ENCODE data around the gene ORM2. TPM values are rescaled to one million over a fixed set of nuclear protein-coding genes. Genes with fewer than 3 reads are reported as not detected.

The ORM2 gene
- total RNA-seq, 1 donor from 2014 or later, result not detected

- H3K27ac Mint-ChIP-seq (ENCODE audit: unreplicated experiment), result no peak overlapping the region
- no peaks in the 10 kb centered on the region for H3K9me3 Mint-ChIP-seq (ENCODE audit: unreplicated experiment)
- H3K27ac ChIP-seq (ENCODE audit: low read depth, low read length), result no peak overlapping the region
- no peaks in the 10 kb centered on the region for H3K27me3 Mint-ChIP-seq (ENCODE audit: low read depth, unreplicated experiment)
- H3K36me3 ChIP-seq (ENCODE audit: insufficient read depth, low read length), result peaks cover 4% of the 10 kb centered on the region
- H3K4me2 ChIP-seq (ENCODE audit: low read length), result no peak overlapping the region
- H3K4me3 ChIP-seq (ENCODE audit: insufficient read depth, low read depth, low read length), result no peak overlapping the region
- no peaks in the 10 kb centered on the region for H3K4me1 ChIP-seq (ENCODE audit: insufficient read depth, low read length)
- no peaks in the 10 kb centered on the region for H3K79me2 ChIP-seq (ENCODE audit: insufficient read depth, low read length)
- H3K9ac ChIP-seq (ENCODE audit: low read length), result no peak overlapping the region
- H4K20me1 ChIP-seq (ENCODE audit: insufficient read depth, low read length), result no peaks in the 10 kb centered on the region
- DNase-seq (ENCODE audit: low read depth) (no peak), FAIRE-seq (no peak)
- H3K36me3 Mint-ChIP-seq (ENCODE audit: low read depth, unreplicated experiment), result peaks cover 22% of the 10 kb centered on the region
- no peaks in the 10 kb centered on the region for H3K9me3 ChIP-seq (ENCODE audit: insufficient read depth, low read depth, low read length)
- TF ChIP-seq CTCF (IDR thresholded peaks at IDR 0.05; ENCODE audit: insufficient read depth, low read depth, low read length), result no peak
- no peak for TF ChIP-seq EZH2 (IDR thresholded peaks at IDR 0.05; ENCODE audit: insufficient read depth, low read length)
- no peak overlapping the region for H3K4me3 Mint-ChIP-seq (ENCODE audit: unreplicated experiment)
- H2AFZ ChIP-seq (ENCODE audit: low read depth, low read length), result no peak overlapping the region
- no peaks in the 10 kb centered on the region for H3K4me1 Mint-ChIP-seq (ENCODE audit: low read depth, unreplicated experiment)
- no peaks in the 10 kb centered on the region for H3K27me3 ChIP-seq (ENCODE audit: insufficient read depth, low read length)
Measured at GRCh38 chr9:114336699-114337395, 7.2 kb downstream of the ORM2 start.

- Histone ChIP-seq H3K4me2 (ENCODE audit: low read length) (no peak overlapping the region), H3K4me1 (ENCODE audit: insufficient read depth, low read length) (no peaks in the 10 kb centered on the region), H2AFZ (ENCODE audit: low read depth, low read length) (no peak overlapping the region), H3K79me2 (ENCODE audit: insufficient read depth, low read length) (no peaks in the 10 kb centered on the region), H4K20me1 (ENCODE audit: insufficient read depth, low read length) (no peaks in the 10 kb centered on the region), H3K9me3 (ENCODE audit: insufficient read depth, low read depth, low read length) (no peaks in the 10 kb centered on the region), H3K9ac (ENCODE audit: low read length) (no peak overlapping the region), H3K27me3 (ENCODE audit: insufficient read depth, low read length) (no peaks in the 10 kb centered on the region), H3K4me3 (ENCODE audit: insufficient read depth, low read depth, low read length) (no peak overlapping the region), H3K27ac (ENCODE audit: low read depth, low read length) (no peak overlapping the region), H3K36me3 (ENCODE audit: insufficient read depth, low read length) (peaks cover 4% of the 10 kb centered on the region)
- Mint-ChIP-seq H3K4me3 (ENCODE audit: unreplicated experiment) (no peak overlapping the region), H3K36me3 (ENCODE audit: low read depth, unreplicated experiment) (peaks cover 24% of the 10 kb centered on the region), H3K4me1 (ENCODE audit: low read depth, unreplicated experiment) (no peaks in the 10 kb centered on the region), H3K27me3 (ENCODE audit: low read depth, unreplicated experiment) (no peaks in the 10 kb centered on the region), H3K9me3 (ENCODE audit: unreplicated experiment) (peaks cover 2% of the 10 kb centered on the region), H3K27ac (ENCODE audit: unreplicated experiment) (no peak overlapping the region)
- no peak for DNase-seq (ENCODE audit: low read depth)
- no peak for TF ChIP-seq EZH2 (IDR thresholded peaks at IDR 0.05; ENCODE audit: insufficient read depth, low read length)
- TF ChIP-seq CTCF (IDR thresholded peaks at IDR 0.05; ENCODE audit: insufficient read depth, low read depth, low read length), result no peak
- no peak for FAIRE-seq
Measured at GRCh38 chr9:114338187-114338586, 8.5 kb downstream of the ORM2 start.

Data from astrocyte (in vitro differentiated cells and primary cell).